GM19372 (cell line): ENCODE data around the gene CA6.
"Not testable (repeated sequence)": the region's sequence is repeated elsewhere in the genome, so short reads cannot be mapped to it uniquely, and the experiment has no call there.

Experiments used
- ATAC-seq: cut with Tn5 transposase; IDR thresholded peaks from one replicate; pipeline ENCODE4 v1.9.1; 2021; ENCODE audit warnings: mild to moderate bottlenecking, low read depth, moderate library complexity; ENCODE audit not compliant: unreplicated experiment

Gene CA6

DNA sequence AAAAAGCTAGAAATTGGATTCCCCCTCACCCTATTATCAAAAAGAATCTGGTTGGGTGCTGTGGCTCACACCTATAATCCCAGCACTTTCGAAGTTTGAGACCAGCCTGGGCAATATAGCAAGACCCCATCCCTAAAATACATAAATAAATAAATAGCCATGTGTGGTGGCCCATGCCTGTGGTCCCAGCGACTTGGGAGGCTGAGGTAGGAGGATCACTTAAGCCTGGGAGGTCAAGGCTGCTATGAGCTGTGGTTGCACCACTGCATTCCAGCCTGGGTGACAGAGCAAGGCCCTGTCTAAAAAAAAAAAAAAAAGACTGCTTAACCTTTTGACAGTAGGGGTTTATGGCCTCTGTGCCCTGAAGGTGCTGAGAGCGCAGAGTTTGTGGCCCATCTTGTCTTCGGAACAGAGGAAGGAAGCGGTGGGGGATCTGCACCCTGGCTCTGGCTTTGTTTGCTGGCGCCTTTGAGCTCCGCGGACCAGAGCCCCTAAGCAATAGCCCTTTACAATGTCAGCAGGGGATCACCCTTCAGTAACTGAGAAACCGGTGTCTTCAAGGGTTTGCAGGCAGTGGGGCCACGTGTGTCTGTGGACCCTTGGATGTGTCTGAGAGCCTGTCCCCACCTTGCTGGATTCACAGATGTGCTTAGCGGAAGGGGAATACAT is 58.5 kb downstream of the CA6 start:
- ATAC-seq, result no peak

DNA sequence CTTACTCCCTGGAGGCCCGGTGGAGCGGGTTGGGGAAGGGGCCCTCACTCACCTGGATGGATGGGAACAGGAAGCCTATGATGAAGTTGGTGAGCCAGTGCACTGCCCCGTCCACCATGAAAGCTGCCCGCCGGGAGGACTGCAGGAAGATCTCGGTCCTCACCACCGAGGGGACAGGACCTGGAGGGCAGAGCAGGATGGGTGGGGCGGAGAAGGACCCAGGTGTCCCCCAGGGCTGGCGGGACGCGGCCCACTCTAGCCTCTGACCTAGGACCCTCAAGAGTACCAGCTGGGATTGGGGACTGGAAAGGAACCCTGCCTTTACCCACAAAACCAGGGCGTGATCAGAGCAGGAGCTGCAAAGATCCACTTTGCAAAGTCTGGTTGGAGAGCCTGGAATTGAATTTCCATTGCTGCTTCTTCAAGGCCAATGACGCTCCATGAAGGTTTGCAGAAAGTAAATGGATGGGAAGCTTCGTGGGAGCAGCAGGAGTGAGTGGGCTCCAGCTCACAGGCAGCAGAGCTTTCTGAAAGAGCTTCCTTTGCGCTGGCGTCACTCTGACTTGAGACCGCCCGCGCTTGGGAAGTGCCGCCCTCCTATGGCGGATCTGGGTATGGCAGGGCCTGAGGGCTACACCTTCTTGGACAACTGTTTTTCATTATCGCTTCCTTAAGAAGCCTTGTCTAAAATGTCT is 59.2 kb downstream of the CA6 start:
- ATAC-seq, result no peak

DNA sequence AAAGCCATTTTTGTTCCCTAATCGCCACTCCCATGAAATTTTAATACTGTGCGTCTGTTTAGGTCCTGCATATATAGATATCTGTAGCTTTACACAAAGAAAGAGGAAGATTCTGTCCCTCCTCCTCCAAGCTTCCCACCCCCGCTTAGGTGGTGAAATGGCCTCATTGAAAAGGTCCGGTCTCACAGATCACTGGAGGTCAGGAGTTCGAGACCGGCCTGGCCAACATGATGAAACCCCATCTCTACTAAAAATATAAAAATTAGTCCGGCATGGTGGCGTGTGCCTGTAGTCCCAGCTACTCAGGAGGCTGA is 59.7 kb downstream of the CA6 start:
- no peak for ATAC-seq

- ATAC-seq, result no peak
These were observed 61.4 kb downstream of the CA6 start for GRCh38 chr1:9006956-9007615.

DNA sequence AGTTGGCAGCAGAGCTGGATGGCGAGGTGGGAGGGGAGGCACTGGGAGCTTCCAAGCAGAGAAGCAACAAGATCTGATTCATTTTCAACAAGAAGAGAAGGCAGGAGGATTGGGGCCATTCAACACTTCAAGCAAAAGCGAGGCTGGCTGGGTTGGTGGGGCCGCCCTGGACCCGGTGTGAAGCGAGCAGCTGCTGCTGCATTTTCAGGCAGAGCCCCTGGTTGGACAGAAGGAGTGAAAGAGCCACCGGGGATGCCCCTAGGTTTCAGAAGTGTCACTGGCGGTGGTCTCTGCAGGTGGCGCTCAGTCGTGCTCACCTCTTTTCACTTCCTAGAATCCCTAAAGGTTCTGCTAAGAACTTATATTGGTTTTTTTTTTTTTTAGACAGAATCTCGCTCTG is 62.6 kb downstream of the CA6 start:
- ATAC-seq, result no peak

DNA sequence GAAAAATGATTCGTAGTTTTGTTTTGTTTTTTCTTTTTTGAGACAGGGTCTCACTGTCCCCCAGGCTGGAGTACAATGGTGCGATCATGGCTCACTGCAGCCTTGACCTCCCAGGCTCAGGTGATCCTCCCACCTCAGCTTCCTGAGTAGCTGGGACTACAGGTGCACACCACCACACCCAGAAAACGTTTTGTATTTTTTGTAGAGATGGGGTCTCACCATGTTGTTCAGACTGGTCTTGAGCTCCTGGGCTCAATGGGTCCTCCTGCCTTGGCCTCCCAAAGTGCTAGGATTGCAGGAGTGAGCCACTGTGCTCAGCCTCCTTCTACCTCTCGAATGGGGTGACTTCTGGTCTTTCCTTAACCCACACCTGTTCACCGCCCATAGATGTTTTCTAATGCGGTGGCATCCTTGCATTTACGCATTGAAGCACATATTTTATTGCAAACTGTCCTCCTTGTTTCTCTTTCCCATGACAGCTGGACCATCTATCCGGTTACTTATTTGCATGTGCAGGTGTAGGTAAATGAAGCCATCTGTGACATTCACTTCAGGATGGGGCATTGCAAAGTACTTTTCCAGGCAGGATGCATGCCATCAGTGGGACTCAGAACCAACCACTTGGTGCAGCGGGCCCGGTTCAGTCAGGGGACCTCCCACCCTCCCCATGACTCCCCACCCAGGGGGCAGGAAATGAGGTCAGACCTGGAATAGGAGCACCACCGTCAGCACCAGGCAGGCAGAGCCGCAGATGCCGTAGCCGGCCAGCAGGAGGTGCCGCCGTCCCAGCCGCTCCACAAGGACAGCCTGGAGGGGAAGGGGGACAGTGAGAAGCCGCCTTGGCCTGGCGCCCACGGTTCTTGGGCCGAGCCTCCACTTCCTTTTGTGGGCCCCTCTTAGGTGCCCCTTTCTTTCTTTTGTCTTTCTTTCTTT is 64.0 kb downstream of the CA6 start:
- ATAC-seq, result no peak

- no peak for ATAC-seq
These were observed 65.2 kb downstream of the CA6 start for GRCh38 chr1:9010781-9011323.

GRCh38 chr1:9013819-9014218 is 68.2 kb downstream of the CA6 start:
- ATAC-seq, result no peak

GRCh38 chr1:9014475-9015375 is 69.1 kb downstream of the CA6 start:
- ATAC-seq, result no peak

DNA sequence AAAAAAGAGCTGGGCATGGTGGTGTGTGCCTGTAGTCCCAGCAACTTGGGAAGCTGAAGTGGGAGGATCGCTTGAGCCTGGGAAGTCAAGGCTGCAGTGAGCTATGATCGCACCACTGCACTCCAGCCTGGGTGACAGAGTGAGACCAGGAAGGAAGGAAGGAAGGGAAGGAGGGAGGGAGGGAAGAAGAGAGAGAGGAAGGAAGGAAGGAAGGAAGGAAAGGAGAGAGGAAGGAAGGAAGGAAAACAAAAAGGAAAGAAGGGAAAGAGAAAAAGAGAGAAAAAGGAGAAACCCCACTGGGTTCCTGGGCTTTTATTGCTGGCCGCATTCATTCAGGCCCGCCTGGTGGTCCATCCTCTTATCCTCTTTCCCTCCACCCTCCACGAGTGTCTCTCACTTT is 70.8 kb downstream of the CA6 start:
- ATAC-seq, result no peak

DNA sequence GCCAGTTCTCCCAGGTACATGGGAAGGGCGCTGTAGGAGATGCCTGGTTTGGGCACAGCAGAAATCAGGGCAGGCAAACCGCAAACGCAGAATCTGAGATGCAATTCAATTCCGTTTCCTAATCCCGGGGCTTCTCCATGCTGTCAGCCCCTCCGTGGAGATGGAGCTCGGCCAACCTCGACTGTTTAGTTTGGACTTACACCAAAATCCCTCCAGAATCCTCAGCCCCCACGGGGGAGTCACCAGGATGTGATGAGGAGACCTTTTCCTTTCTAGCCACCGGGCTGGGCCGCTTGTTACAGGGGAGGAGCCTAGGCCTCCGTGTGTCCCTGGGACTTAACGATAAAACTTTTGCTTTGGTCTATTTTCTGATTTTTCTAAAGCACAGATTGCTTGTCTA is 72.7 kb downstream of the CA6 start:
- no peak for ATAC-seq

- no peak for ATAC-seq
These were observed 74.2 kb downstream of the CA6 start for GRCh38 chr1:9019896-9020295.

DNA sequence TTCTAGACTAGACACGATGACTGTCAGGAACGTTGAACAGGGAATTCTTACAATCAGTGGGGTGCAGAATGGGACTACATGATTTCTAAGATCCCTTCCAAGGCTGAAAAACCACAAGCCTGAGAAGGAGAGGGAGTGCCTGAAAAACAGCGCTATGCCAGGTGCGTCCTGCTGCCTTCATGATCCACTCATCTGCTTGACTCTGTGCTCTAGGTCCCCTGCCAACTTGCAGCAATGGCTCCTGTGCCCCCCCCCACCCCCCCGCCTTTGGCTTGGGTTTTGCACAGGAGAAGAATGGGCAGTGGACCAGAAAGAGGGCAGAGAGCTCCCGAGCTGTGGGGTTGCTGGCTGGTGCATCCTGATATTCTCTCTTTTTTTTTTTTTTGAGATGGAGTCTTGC is 74.6 kb downstream of the CA6 start:
- ATAC-seq, result no peak

DNA sequence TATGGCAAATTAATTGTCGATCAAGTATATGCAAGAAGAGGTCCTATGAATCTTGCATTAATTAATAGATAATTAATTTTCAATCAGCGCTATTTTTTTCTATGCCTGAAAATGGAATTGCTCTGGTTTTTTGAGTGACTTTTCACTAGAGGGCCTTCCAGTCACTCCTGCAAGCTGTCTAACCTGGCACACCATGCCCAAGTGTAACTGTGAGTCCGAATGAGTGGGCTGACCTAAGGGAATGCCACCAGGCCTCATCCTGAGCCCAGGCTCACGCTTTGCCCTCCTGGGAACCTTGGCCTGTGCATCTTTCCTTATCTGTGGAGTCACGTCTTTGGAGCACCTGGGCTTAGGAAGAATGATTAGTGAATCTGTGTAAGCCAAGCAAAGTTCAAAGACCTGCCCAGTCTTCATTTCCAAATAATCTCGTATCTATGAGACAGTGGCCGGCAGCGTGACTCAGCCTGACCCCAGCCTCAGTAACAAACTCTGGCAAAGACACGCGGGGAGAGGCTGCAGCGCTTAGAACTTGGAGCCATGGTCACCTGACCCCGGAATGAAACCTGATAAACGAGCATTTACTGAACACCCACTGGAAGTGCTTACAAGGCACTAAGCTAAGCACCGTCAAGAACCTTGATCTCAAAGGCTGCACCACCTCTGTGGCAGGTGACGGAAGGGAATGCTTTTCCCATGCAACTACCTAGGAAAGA is 76.5 kb downstream of the CA6 start:
- not testable (repeated sequence) for ATAC-seq

- ATAC-seq, result no peak
These were observed 77.1 kb downstream of the CA6 start for GRCh38 chr1:9022773-9023172.
